Rectal smooth muscle tissue (tissue), 1 donor: ENCODE results near the gene KREMEN2.
A peak's percentile ranks its signal among the peaks of the same experiment; 100 is the strongest.
"Not testable (repeated sequence)": the region's sequence is repeated elsewhere in the genome, so short reads cannot be mapped to it uniquely, and the experiment has no call there.

Source experiments
- H3K27ac ChIP-seq: one replicate; pipeline ENCODE4 v1.7.0; 2013; ENCODE audit warnings: low read depth, low read length, inconsistent platforms
- H3K27me3 ChIP-seq: one replicate; pipeline ENCODE4 v1.7.0; 2013; ENCODE audit warnings: low read length; ENCODE audit not compliant: control insufficient read depth, insufficient read depth
- H3K36me3 ChIP-seq: one replicate; pipeline ENCODE4 v1.7.0; 2013; ENCODE audit warnings: low read length; ENCODE audit not compliant: control insufficient read depth, insufficient read depth
- H3K4me1 ChIP-seq: one replicate; pipeline ENCODE4 v1.7.0; 2013; ENCODE audit warnings: low read length; ENCODE audit not compliant: control insufficient read depth, insufficient read depth
- H3K4me3 ChIP-seq: one replicate; pipeline ENCODE4 v1.7.0; 2013; ENCODE audit warnings: low read length
- H3K9ac ChIP-seq: one replicate; pipeline ENCODE4 v1.7.0; 2013; ENCODE audit warnings: low read length

The KREMEN2 gene, protein sequence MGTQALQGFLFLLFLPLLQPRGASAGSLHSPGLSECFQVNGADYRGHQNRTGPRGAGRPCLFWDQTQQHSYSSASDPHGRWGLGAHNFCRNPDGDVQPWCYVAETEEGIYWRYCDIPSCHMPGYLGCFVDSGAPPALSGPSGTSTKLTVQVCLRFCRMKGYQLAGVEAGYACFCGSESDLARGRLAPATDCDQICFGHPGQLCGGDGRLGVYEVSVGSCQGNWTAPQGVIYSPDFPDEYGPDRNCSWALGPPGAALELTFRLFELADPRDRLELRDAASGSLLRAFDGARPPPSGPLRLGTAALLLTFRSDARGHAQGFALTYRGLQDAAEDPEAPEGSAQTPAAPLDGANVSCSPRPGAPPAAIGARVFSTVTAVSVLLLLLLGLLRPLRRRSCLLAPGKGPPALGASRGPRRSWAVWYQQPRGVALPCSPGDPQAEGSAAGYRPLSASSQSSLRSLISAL

DNA sequence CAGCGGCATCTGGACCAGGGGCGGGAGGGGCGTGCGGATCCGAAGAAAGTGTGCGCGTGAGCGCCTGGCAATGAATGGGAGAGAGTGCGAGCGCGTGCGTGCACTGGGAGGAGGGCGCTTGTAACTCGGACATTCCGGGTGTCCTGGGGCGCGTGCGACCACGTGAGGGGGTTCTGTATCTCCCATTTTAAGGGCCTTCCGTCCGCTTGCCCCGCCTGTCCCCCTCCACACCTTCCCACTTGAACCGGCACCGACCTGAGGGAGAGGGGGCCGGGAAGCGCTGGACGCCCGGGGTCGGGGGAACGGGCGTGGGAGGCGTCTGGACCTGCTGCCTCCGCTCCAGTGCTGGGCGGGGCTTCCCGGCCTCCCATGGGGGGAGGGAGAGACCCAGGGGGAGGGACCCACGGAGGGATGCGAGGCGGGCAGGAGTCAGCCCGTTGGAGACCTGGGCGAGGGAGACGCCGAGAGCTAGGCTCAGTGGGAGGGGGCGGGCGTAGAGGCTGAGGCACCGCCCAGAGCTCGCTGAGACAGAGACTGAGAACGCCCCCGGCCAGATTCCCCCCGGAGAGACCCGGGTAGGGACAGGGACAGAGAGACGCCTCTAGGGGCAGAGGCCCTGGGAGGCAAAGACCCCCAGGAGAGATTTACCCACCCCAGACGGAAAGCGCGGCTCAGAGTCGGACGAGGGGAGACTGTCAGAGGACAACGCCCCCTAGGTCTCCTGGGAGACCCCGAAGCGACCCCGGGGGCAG is at the start of gene KREMEN2:
KREMEN2 (plus strand) TSS at position 553 of the 752 bp plus-strand sequence. CDS start 246 bp downstream, outside the sequence.
- Histone ChIP-seq H3K4me3 (peak within 1 kb of the TSS; percentile 41), H3K27me3 (peaks cover 35% of the 10 kb centered on the region), H3K27ac (no peak within 1 kb of the TSS), H3K4me1 (peaks cover 3% of the 10 kb centered on the region), H3K9ac (no peak within 1 kb of the TSS), H3K36me3 (no peaks in the 10 kb centered on the region)

DNA sequence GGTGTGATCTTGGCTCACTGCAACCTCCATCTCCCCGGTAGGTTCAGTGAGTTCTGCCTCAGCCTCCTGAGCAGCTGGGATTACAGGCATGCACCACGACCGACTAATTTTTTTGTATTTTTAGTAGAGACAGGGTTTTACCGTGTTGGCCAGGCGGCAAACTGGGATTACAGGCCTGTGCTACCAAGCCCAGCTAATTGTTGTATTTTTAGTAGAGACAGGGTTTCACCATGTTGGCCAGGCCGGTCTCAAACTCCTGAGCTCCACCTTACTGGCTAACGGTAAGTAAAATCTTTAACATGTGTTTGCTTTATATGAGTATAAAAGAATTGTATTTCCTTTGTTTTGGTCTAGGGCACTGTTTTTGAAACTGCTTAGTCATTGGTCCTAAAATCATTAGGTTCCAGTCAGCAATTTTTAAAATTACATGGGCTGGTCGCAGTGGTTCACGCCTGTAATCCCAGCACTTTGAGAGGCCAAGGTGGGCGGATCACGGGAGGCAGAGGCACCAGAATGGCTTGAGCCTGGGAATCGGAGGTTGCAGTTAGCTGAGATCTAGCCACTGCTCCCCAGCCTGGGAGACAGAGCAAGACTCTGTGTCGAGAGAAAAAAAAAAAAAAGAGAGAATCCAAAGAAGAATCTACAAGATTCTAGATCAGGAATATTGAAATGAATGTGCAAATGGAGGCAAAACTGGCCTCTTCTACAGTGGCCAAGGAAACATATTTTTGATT is 48.7 kb upstream of the KREMEN2 start:
- Histone ChIP-seq H3K9ac (no peak overlapping the region), H3K27ac (no peak overlapping the region), H3K4me1 (peaks cover 11% of the 10 kb centered on the region), H3K36me3 (no peaks in the 10 kb centered on the region), H3K27me3 (no peaks in the 10 kb centered on the region), H3K4me3 (no peak overlapping the region)

DNA sequence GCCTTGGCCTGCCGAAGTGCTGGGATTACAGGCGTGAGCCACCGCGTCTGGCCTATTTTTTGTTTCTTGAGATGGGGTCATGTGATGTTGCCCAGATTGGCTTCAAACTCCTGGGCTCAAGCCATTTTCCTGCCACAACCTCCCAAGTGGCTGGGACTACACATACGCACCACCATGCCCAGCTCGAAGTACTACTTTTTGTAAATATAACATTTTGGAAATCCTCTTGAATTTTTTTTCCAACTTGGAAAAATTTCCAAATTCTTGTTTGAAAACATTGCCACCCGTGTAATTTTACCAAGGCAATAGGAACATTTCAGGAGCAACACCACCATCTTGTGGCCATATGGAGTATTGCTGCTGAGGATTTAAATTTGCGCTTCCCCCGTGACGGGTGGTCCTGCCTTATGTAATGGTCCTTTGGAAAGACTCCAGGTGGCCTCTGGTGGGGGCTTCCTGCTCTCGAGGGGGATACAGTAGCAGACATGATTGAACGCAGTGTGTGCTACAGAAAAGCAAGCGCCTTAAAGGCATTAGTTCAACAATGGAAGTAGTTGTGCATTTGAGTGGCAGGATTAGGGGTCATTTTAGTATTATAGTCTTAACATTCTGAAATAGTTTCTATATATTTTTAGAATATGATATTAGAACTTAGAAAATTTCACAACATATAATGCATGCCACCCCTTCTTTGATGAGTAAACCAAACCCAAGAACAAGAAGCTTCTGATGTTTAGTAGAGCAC is 44.4 kb upstream of the KREMEN2 start:
- Histone ChIP-seq H3K27me3 (no peaks in the 10 kb centered on the region), H3K4me1 (peaks cover 4% of the 10 kb centered on the region), H3K4me3 (no peak overlapping the region), H3K27ac (peak overlapping the region; percentile 45), H3K9ac (no peak overlapping the region), H3K36me3 (no peaks in the 10 kb centered on the region)

DNA sequence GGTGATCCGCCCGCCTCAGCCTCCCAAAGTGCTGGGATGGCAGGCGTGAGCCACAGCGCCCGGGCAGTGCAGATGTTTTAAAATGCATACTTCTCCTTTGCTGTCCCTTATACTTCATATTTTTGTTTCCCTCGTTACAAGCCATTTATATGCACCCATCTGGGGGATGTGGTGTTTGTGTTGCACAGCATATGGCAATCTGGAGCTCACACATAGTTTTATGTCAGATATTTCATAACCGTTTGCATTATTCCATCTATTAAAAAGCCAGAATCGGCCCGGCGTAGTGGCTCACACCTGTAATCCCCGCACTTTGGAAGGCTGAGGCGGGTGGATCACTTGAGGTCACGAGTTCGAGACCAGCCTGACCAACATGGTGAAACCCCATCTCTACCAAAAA is 40.6 kb upstream of the KREMEN2 start:
- Histone ChIP-seq H3K36me3 (no peaks in the 10 kb centered on the region), H3K4me3 (no peak overlapping the region), H3K27me3 (no peaks in the 10 kb centered on the region), H3K9ac (no peak overlapping the region), H3K4me1 (peaks cover 6% of the 10 kb centered on the region), H3K27ac (no peak overlapping the region)

DNA sequence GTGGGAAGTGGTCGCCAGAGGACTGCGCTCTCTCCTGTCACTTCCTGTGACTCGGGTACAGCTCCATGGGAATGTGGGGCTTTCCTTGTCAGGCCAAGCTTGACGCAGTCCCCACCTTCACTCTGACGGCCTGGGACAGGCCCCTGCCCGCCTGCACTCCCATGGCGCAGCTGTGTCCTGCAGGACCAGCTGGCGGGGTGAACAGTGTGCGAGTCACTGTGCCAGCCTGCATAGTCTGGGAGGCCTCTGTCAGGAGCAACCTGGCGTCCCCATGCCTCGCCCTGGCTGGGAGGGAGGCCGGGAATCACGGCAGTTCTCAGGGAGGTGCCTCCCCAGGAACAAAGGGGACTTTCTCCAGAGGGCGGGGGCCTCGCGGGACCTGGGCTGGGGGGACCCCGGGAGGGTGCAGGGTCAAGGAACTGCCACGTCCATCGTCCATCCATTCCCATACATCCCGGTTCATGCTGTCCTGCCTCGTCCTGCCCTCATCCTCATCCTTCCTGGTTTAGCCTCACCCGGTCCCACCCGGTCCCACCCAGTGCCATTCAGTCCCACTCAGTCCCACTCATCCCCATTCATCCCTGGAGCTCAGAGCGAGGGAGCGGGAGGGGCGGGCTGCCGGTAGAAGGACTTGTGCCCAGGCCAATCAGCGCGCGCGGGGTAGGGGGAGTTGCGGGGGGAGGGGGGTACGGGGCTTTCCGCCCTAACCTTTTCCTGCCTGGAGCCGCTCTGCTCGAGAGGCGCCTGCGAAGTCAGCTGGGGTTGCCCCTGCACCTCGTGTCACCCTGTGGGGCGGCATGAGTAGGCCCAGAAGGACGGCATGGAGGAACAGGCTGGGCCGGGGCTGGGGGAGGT is 38.9 kb upstream of the KREMEN2 start:
- Histone ChIP-seq H3K27ac (no peak overlapping the region), H3K4me3 (no peak overlapping the region), H3K36me3 (peaks cover 3% of the 10 kb centered on the region), H3K27me3 (no peaks in the 10 kb centered on the region), H3K9ac (no peak overlapping the region), H3K4me1 (peaks cover 2% of the 10 kb centered on the region)

DNA sequence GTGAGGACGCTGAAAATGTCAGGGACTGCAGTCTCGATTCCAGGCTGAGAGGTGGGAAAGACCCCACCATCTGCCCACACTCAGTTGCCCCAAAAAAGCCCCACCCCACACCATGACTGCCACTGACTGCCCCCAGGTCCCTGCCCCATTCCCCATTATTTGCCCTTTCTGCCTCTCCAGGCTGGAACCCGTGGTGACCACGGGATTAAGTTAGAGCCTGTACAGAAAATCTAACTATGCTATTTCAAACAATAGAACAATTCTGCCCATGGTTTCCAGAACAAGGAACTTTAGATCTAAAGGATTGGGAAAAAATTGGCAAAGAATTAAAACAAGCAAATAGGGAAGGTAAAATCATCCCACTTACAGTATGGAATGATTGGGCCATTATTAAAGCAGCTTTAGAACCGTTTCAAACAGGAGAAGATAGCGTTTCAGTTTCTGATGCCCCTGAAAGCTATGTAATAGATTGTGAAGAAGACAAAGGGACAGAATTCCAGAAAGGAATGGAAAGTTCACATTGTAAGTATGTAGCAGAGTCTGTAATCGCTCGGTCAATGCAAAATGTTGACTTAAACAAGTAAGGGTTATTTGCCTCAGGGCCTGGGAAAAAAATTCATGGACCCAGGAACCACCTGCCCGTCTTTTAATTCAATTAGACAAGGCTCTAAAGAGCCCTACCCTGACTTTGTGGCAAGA is 38.0 kb upstream of the KREMEN2 start:
- Histone ChIP-seq H3K36me3 (peaks cover 6% of the 10 kb centered on the region), H3K9ac (no peak overlapping the region), H3K27me3 (no peaks in the 10 kb centered on the region), H3K27ac (no peak overlapping the region), H3K4me3 (no peak overlapping the region), H3K4me1 (peaks cover 2% of the 10 kb centered on the region)

DNA sequence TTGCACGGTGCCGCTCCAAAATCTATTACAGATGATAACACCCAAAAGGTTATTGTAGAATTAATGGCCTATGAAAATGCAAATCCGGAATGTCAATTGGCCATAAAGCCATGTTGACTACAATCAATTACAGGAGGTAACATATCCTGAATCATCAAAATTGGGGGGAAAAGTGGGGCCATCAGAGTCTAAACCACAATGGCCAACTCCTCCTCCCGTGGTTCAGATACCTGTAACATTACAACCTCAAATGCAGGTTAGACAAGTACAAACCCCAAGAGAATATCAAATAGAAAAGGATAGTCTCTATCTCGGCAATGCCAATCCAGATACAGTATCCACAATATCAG is 37.5 kb upstream of the KREMEN2 start:
- H3K9ac ChIP-seq = no peak overlapping the region
- H3K27ac ChIP-seq = no peak overlapping the region
- H3K4me3 ChIP-seq = peak overlapping the region; percentile 59
- H3K36me3 ChIP-seq = peaks cover 6% of the 10 kb centered on the region
- peaks cover 2% of the 10 kb centered on the region for H3K4me1 ChIP-seq
- no peaks in the 10 kb centered on the region for H3K27me3 ChIP-seq

DNA sequence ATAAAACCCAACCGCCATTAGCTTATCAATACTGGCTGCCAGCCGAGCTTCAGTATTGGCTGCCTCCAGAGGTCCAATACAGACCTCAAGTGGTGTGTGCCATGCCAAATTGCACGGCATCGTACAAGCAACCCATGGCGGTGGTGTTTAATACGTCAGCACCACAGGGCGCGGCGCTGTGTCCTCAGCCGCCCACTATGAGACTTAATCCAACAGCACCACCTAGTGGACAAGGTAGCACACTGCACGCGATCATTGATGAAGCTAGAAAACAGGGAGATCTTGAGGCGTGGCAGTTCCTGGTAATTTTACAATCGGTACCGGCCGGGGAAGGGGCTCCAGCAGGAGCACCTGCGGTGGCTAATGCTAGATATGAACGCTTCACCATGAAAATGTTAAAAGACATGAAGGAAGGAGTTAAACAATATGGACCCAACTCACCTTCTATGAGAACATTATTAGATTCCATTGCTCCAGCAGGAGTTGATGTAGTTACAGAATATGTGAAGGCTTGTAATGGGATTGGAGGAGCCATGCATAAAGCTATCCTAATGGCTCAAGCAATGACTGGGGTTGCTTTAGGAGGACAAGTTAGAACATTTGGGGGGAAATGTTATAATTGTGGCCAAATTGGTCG is 36.9 kb upstream of the KREMEN2 start:
- Histone ChIP-seq H3K36me3 (peaks cover 6% of the 10 kb centered on the region), H3K4me3 (peak overlapping the region; percentile 59), H3K4me1 (peaks cover 2% of the 10 kb centered on the region), H3K27me3 (no peaks in the 10 kb centered on the region), H3K27ac (no peak overlapping the region), H3K9ac (no peak overlapping the region)

DNA sequence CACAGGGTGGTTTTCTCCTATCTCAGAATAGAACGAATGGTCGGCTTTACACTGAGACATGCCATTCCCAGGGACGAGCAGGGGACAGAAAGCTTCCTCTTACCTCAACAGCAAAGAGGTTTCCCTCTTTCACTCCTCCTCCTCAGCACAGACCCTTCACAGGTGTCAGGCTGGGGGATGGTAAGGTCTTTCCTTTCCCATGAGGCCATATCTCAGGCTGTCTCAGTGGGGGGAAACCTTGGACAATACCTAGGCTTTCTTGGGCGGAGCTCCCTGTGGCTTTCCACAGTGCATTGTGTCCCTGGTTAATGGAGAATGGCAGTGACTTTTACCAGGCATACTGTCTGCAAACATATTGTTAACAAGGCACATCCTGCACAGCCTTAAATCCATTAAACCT is 35.9 kb upstream of the KREMEN2 start:
- H3K4me3 ChIP-seq, H3K27ac ChIP-seq, H3K36me3 ChIP-seq, H3K4me1 ChIP-seq, H3K27me3 ChIP-seq, H3K9ac ChIP-seq: not testable (repeated sequence)

DNA sequence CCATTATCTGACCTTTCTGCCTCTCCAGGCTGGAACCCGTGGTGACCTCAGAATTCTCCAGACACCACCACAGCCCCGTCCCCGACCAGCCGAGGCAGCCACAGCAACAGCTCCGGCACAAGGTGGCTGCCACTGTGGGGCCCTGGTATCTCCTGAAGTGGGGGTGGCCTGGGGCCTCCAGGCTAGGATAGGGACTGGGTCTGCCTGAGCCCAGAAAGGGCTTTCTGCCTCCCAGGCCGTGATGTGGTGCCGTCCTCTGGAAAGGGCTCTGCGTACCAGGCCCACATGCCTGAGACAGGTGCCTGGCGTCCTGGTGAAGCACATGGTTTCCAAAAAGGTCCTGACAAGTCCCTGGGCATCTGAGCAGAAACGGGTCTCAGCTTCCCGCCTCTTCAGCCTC is 35.3 kb upstream of the KREMEN2 start:
- Histone ChIP-seq H3K4me3 (no peak overlapping the region), H3K27ac (no peak overlapping the region), H3K9ac (no peak overlapping the region), H3K4me1 (peaks cover 2% of the 10 kb centered on the region), H3K27me3 (no peaks in the 10 kb centered on the region), H3K36me3 (peaks cover 6% of the 10 kb centered on the region)
